Right lung (tissue), 5 donors: ENCODE data around the gene PTCD1. TPM values are rescaled to one million over a fixed set of nuclear protein-coding genes. Genes with fewer than 3 reads are reported as not detected.
"Not testable (repeated sequence)": the region's sequence is repeated elsewhere in the genome, so short reads cannot be mapped to it uniquely, and the experiment has no call there.

Experiments
- DNase-seq, 2 donors: peaks; one replicate each; pipeline ENCODE4 v3.0.0-alpha.2; 2013
- polyA plus RNA-seq, 5 donors: library from polyadenylated mRNA; unstranded; fragments of 120-200 nt; gene quantifications; one replicate each; pipeline versions ENCODE4 v1.2.1 to v1.2.3, GENCODE V29; 2013; ENCODE audit warnings: inconsistent platforms in 1 of 5, low replicate concordance in 1 of 5; ENCODE audit not compliant: insufficient read length in 5 of 5, insufficient read depth in 1 of 5

The PTCD1 gene
- polyA plus RNA-seq, 5 donors = 4.3 to 8.0 (median 6.2) TPM

- not testable (repeated sequence) for DNase-seq
Observed at GRCh38 chr7:99415513-99416127, 23.0 kb downstream of the PTCD1 start.

- no peak for DNase-seq
Observed at GRCh38 chr7:99410635-99411034, 28.0 kb downstream of the PTCD1 start.

- no peak for DNase-seq
Observed at GRCh38 chr7:99409806-99410205, 28.8 kb downstream of the PTCD1 start.

DNA sequence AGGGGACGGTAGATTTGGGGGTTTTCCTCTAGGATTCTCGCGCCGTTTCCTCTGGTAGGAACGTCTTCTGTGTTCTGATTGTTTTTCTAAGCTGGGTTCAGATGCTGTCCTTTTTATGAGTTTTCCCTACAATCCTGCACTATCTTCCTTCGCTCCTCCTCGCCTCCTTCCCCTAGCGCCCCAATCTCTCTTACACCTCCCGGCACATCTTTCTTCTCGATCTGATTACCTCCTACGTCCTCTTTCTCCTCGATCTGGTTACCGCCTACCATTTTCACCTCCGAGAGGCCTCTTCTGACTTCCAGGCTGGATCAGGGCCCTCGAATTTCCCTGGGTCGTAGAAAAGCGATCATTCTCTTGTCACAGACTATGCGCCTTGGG, 29.4 kb downstream of the PTCD1 start:
- no peak for DNase-seq

DNA sequence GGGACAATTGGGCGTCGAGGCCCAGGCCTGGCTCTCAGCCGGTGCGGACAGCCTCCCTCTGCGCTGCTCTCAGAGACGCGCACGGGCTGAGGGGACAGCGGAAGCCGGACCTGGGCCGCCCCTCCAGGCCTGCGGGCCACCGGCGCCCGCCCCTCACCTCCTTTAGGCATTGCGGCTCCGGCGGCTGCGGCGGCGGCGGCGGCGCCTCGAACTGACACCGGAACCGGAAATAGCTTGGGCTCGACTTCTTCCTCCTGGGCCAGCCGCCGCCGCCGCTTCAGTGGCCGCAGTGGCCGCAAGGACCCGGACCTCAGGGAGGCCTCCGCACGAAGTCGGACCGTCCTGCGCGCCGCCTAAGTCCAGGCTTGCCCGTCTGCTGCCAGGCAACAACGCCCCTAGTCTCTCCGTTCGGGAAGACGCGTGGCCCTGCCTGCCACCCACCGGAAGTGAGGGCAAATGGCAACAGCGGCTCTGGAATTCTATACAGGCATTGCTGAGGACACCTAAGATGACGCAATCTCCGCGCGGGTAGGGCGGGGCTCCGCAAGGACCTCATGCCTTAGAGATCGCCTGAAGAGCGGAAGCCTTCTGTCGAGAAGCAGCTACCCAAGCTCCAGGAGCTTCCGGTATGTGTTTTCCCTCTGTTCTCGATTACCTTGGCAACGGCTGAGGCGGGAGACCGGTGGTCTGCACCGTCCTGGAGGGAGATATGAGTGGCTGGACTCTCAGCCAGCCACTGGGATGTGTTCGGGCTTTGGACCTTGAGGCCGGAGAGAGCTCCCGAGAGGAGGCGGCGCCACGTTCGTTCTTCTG, 30.0 kb downstream of the PTCD1 start, which contains the start of the genes BUD31 and PDAP1:
Gene BUD31, plus strand, starts transcription at position 591 of the 813 bp plus-strand sequence. CDS start 2,124 bp downstream, outside the sequence.
Gene PDAP1, minus strand, starts transcription at position 219 of the 813 bp plus-strand sequence. Its CDS starts 49 bp downstream, at position 170.
- DNase-seq = peak; percentile 96 to 98

DNA sequence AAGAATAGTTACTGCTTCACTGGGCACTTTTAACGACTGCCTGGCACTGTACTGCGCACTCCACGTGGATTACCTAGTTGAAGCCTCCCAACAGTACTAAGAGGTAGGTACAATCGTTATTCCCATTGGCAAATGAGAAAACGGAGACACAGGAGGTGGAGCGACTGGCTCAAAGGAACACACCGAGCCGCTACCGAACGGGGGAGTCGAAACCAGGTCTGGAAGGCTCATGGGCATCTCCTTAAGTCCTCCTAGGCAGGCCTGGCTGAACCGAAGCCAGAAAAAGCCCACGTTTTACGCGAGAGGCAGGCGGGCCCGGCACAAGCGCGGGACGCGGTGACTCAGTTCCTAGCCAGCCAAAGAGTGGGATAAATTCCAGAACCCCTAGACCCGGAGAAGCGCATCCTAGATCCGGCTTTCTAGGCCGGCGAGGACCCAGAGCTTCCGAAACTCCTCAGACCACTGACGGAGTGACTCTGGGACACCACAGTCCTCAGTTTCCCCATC, 30.7 kb downstream of the PTCD1 start:
- no peak for DNase-seq

DNA sequence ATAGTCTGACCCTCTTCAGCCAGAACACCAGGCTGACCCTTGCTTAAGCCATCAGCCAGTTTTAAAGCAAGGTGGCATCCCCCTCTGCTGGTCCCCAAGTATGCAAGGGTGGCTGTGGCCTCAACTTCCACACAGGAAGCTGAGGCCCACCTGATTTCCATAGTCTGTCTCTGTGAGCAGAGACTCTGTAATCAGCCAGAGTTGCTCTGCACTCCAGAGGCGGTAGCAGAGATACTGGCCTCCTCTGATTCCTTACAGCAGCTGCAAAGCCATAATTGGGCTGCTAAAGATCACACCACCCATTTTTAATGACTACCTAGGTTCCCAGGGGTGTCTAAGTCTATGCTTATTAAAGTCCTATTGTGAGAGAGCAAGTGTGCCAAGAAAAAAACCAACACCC, 32.0 kb downstream of the PTCD1 start:
- DNase-seq = no peak

- DNase-seq = no peak
Observed at GRCh38 chr7:99404977-99405320, 33.6 kb downstream of the PTCD1 start.

- no peak for DNase-seq
Observed at GRCh38 chr7:99404235-99404976, 34.2 kb downstream of the PTCD1 start.

- DNase-seq = no peak
Observed at GRCh38 chr7:99403764-99404163, 34.8 kb downstream of the PTCD1 start.

DNA sequence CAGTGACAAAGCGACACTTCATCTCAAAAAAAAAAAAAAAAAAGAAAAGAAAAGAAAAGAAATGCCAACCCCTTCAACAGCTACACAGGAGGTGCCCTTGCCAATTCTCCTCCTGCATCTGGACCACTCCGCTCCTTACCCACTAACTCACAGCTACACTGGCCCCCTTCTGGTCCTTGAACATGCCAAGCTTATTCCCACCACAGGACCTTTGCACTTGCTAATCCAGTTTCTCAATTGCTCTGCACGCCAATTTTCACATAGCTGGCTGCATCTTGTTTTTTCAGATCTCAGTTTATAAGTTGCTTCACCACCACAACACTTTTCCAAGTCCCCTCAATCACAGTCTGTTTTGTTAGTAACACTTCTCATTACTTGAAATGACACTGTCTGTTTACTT, 35.7 kb downstream of the PTCD1 start:
- DNase-seq = no peak

DNA sequence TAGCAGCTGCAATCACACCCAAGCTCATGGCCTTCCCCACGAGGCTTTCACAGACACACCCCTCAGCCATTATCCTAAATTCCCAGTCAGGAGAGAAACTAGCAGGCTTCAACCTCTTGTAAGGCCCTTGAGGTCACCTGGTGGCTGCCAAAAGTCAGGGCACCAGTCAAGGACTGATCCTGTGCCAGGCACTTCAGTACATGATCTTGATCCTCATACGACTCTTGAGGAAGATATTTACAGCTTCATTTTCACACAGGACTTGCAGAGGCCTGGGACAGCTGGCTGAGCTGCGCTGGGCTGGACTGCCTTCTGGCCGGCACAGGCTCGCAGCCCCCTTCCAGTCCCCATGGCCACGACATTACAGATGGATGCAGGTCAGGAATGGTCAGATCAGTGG, 39.0 kb downstream of the PTCD1 start:
- DNase-seq = no peak

DNA sequence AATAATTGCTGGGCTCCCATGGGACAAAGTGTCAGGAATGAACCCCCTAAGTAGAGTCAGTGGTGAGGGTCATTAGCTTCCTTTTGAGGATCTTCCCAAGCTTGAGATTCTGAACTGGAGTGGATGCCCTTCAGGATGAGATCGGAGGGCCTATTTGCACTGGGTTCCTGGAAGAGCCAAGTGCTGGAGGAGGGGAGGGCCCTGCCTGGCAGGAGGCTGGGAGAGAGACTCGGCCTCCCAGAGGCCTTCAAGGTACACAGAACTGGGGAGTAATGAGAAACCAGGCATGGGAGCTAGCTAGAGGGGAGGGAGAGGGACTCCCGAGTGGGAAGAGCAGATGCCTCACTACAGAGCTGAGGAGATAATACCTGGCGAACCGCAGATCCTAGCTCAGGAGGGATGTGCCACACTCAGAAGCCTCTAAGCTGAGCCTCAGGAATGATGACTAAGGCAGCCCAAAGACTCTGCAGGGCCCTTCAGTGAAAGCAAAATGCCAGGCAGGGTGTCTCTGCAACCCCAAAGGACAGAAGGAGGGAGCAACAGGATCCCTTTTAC, 39.6 kb downstream of the PTCD1 start:
- DNase-seq = no peak

DNA sequence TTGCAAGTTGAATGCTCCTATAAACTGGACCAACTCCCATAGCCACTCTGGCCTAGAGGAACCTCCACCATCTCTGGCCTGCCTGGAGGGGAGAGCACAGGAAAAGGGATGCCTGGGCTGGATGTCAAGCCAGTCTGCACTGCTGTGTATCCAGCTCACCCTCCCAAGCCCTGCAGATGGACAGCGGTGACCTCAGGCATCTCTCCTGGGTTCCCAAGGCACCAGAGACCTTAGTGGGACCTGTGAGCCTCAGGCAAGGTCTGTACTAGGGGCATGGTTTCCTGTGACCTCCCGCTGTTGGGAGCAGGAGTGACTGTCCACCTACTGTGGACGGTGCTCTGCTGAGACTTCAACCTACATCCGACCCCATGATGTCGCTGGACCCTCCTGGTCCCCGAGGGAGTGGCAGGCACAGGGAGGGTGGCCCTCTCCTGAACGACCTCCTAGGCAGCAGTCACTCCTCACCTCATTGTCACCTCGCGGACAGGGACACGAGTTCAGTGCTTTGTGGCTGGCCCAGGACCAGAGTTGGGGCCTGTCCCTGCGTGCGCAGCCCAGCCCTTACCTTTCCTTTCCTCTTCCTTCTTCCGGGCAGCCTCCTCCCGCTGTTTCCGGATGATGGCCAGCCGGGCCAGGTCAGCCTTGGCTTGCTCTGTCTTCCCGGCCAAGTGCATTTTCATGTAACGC, 41.2 kb downstream of the PTCD1 start:
- DNase-seq = no peak

- no peak for DNase-seq
Observed at GRCh38 chr7:99396418-99397296, 41.9 kb downstream of the PTCD1 start.

DNA sequence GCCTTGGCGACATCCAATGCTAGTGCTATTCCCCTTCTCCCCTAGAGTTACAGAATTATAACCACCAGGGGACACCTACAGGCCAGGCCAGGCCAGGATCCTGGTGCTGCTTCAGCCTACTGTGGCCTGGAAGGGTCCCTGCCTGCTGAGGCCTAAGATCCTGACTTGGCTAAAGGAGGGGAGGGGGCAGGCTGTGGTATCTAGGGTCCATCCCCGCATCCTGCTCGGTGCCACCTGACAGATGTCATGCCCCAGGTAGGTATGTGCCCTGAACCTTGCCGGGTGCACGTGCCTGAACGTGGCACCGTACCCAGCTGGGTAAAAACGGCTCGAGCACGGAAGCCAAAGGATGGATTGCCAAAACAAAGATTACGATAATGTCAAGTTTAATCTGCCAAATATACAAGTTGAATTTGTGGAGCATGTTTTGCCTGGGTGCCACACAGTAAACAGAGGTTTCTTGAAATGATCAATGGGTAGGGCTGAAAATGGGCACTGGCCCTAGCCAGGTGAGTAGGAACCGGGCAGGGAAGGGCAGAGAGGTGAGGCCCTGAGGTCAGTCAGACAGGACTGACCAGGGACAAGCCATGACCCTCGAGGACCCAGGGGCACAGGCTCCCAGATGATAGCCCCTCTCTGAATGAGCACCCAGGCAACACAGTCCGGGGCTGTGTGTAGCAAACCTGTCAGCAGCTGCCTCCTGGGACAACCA, 42.8 kb downstream of the PTCD1 start:
- DNase-seq = no peak

DNA sequence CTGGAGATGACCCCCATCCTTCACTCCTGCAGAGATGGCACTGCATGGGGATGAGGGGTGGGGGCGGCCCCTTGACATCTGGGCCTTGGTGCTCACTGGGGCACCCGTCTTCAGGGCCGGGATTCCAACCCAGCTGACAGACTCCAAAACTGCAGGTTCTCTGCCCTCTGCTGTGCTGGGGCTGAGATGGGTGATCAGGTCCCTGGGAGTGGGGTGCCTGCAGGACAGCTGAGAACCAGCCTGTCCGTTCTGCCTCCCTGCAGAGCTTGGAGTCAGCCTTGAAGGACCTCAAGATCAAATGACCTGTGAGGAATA, 44.5 kb downstream of the PTCD1 start:
- DNase-seq = no peak

DNA sequence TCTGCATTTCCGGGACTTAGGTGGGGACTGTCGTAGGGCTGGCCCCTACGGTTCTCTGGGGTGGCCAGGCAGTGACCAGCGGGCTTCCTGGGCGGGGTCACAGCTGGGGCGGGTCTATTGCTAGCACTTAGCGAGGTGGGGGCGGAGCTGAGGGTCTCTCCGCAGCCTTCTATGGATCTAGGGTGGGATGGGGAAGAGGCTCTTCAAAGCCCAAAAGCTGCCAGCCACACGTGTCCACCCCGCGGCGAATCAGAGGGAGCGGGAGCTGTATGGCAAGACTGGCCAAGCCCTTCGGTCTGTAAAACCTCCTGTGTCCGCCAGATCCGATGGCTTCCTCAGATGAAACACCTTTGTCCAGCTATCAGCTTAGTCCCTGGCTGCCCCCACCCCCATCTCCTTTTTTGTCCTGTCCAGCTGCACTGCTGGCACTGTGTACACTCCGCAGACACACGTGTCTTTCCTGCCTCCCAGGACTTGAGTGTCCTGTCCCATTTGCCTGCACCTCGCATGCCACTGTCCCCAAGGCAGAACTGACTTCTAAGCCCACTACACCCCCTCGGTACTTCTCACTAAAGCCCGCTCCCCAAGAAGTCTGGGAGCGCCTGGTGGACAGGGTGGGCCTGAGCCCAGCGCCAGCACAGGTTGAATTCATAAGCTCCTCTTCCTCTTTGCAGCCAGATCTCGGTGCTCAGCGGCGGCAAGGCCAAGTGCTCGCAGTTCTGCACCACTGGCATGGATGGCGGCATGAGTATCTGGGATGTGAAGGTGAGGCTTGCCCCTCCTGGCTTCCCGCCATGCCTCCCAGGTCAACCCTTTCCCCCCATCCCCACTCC, 45.0 kb downstream of the PTCD1 start:
- peak in 1 of 2 donors; percentile 53 for DNase-seq
